ENCODE data around the gene MEGF9. TPM values are rescaled to one million over a fixed set of nuclear protein-coding genes. Genes with fewer than 3 reads are reported as not detected.
"Not testable (repeated sequence)": the region's sequence is repeated elsewhere in the genome, so short reads cannot be mapped to it uniquely, and the experiment has no call there.

Gene MEGF9
- total RNA-seq, 3 donors from 2014 or later (not counting 1 experiment from before 2014, with no cell fraction given) = 17.5 to 25.9 (median 22.3) TPM

DNA sequence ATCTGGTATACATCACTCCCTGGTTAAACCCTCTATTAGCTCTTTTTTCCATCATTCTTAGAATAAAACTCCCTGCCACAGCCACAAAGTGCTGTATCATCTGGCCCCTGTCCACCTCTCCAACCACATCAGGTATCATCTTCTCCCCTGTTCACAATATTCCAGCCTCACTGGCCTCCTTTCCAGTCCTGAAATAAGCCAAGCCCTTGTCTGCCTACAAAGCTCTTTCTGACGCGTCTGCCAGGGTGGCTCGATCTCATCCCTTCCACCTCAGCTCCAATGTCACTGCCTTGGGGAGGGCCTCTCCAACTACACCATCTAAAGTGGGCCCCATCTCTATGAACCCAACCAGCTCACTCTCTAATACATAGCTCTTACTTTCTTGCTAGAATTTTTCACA is 155.8 kb downstream of the MEGF9 start:
- Mint-ChIP-seq H3K4me1 (peaks cover 35 to 37% of the 10 kb centered on the region in 2 donors), H3K36me3 (peaks cover 7% of the 10 kb centered on the region), H3K27me3 (ENCODE audit: low read depth in 2 of 2) (no peaks in the 10 kb centered on the region), H3K27ac (peak overlapping the region in 1 of 2 donors; percentile 33), H3K9me3 (no peaks in the 10 kb centered on the region), H3K4me3 (no peak overlapping the region)
- intact Hi-C loops (cut with micrococcal nuclease) = no loop called here
- Histone ChIP-seq H3K4me1 (ENCODE audit: control insufficient read depth, insufficient read depth, low read length) (peaks cover 2% of the 10 kb centered on the region), H3K27ac (ENCODE audit: low read length) (no peak overlapping the region), H3K36me3 (ENCODE audit: control insufficient read depth, insufficient read depth, low read length) (peaks cover 30% of the 10 kb centered on the region), H3K27me3 (ENCODE audit: control insufficient read depth, insufficient read depth, low read length) (no peaks in the 10 kb centered on the region), H3K4me3 (ENCODE audit: low read length) (no peak overlapping the region), H3K9me3 (ENCODE audit: control insufficient read depth, insufficient read depth, low read length) (no peaks in the 10 kb centered on the region)
- ATAC-seq (no peak), DNase-seq (no peak)
- WGBS (ENCODE audit: insufficient coverage) = 100% methylated on average over 3 of the region's 3 CpGs
- no peak for TF ChIP-seq CTCF (IDR thresholded peaks at IDR 0.05)

DNA sequence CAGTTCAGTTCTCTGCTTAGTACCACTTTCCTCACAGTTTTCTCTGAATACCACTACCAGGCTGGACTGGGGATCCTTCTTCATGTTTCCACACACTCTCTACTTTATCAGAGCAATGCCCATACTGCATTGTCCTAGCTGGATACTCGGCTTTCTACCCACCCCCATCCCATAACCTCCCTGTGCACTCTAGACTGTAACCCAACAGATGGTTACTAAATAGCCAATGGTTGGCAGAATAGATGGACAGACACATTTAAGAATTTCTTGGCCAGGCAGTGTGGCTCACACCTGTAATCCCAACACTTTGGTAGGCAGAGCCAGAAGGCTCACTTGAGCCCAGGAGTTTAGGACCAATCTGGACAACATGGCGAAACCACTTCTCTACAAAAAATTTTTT is 157.1 kb downstream of the MEGF9 start:
- Mint-ChIP-seq H3K9me3 (no peaks in the 10 kb centered on the region), H3K4me1 (peaks cover 22 to 28% of the 10 kb centered on the region in 2 donors), H3K4me3 (no peak overlapping the region), H3K27ac (peak overlapping the region in 1 of 2 donors; percentile 33), H3K36me3 (no peaks in the 10 kb centered on the region), H3K27me3 (ENCODE audit: low read depth in 2 of 2) (no peaks in the 10 kb centered on the region)
- H3K27me3 ChIP-seq (ENCODE audit: control insufficient read depth, insufficient read depth, low read length) = no peaks in the 10 kb centered on the region
- peaks cover 23% of the 10 kb centered on the region for H3K36me3 ChIP-seq (ENCODE audit: control insufficient read depth, insufficient read depth, low read length)
- peaks cover 2% of the 10 kb centered on the region for H3K4me1 ChIP-seq (ENCODE audit: control insufficient read depth, insufficient read depth, low read length)
- H3K27ac ChIP-seq (ENCODE audit: low read length) = no peak overlapping the region
- 100% methylated on average over 1 of the region's 2 CpGs for WGBS (ENCODE audit: insufficient coverage)
- no peaks in the 10 kb centered on the region for H3K9me3 ChIP-seq (ENCODE audit: control insufficient read depth, insufficient read depth, low read length)
- intact Hi-C loops (cut with micrococcal nuclease) = no loop called here
- ATAC-seq (no peak), DNase-seq (no peak)
- H3K4me3 ChIP-seq (ENCODE audit: low read length) = no peak overlapping the region
- no peak for TF ChIP-seq CTCF (IDR thresholded peaks at IDR 0.05)

GRCh38 chr9:120556775-120557174 is 157.5 kb downstream of the MEGF9 start:
- no peak overlapping the region for H3K4me3 ChIP-seq (ENCODE audit: low read length)
- Mint-ChIP-seq H3K27ac (peak overlapping the region in 1 of 2 donors; percentile 33), H3K4me3 (no peak overlapping the region), H3K4me1 (peaks cover 20 to 24% of the 10 kb centered on the region in 2 donors), H3K27me3 (ENCODE audit: low read depth in 2 of 2) (no peaks in the 10 kb centered on the region), H3K9me3 (no peaks in the 10 kb centered on the region), H3K36me3 (no peaks in the 10 kb centered on the region)
- H3K4me1 ChIP-seq (ENCODE audit: control insufficient read depth, insufficient read depth, low read length) = peaks cover 2% of the 10 kb centered on the region
- peaks cover 20% of the 10 kb centered on the region for H3K36me3 ChIP-seq (ENCODE audit: control insufficient read depth, insufficient read depth, low read length)
- intact Hi-C loops (cut with micrococcal nuclease) = no loop called here
- H3K9me3 ChIP-seq (ENCODE audit: control insufficient read depth, insufficient read depth, low read length) = no peaks in the 10 kb centered on the region
- DNase-seq (no peak), ATAC-seq (no peak)
- WGBS (ENCODE audit: insufficient coverage) = 90% methylated on average over 1 of the region's 3 CpGs
- TF ChIP-seq CTCF (IDR thresholded peaks at IDR 0.05) = no peak
- H3K27me3 ChIP-seq (ENCODE audit: control insufficient read depth, insufficient read depth, low read length) = no peaks in the 10 kb centered on the region
- no peak overlapping the region for H3K27ac ChIP-seq (ENCODE audit: low read length)

DNA sequence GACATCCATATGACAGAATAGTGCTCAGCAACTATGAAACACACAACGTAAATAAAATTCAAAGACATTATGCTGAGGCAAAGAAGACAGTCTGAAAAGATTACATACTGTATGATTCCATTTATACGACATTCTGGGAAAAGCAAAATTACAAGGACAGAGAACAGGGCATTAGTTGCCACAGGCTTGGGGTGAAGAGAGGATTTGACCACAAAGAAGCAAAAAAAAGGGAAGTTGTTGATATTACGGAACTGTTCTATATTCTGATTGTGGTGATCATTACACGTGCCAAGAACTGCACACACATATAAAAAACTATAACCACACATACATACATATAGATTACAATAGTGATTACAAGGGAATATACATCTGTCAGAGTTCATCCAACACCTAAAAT is 158.4 kb downstream of the MEGF9 start:
- WGBS (ENCODE audit: insufficient coverage) = 82% methylated on average over 1 of the region's 4 CpGs
- H3K36me3 Mint-ChIP-seq = peaks cover 5% of the 10 kb centered on the region
- DNase-seq (no peak), ATAC-seq (no peak)
- no peaks in the 10 kb centered on the region for H3K9me3 ChIP-seq (ENCODE audit: control insufficient read depth, insufficient read depth, low read length)
- H3K27ac ChIP-seq (ENCODE audit: low read length) = no peak overlapping the region
- peaks cover 18% of the 10 kb centered on the region for H3K36me3 ChIP-seq (ENCODE audit: control insufficient read depth, insufficient read depth, low read length)
- H3K27me3 ChIP-seq (ENCODE audit: control insufficient read depth, insufficient read depth, low read length) = no peaks in the 10 kb centered on the region
- no peak for TF ChIP-seq CTCF (IDR thresholded peaks at IDR 0.05)
- H3K4me3 Mint-ChIP-seq = no peak overlapping the region
- H3K4me1 ChIP-seq (ENCODE audit: control insufficient read depth, insufficient read depth, low read length) = peaks cover 2% of the 10 kb centered on the region
- intact Hi-C loops (cut with micrococcal nuclease) = no loop called here
- H3K9me3 Mint-ChIP-seq = no peaks in the 10 kb centered on the region
- peaks cover 27 to 32% of the 10 kb centered on the region in 2 donors for H3K4me1 Mint-ChIP-seq
- H3K4me3 ChIP-seq (ENCODE audit: low read length) = no peak overlapping the region
- H3K27me3 Mint-ChIP-seq (ENCODE audit: low read depth in 2 of 2) = no peaks in the 10 kb centered on the region
- H3K27ac Mint-ChIP-seq = peak overlapping the region in 1 of 2 donors; percentile 26

DNA sequence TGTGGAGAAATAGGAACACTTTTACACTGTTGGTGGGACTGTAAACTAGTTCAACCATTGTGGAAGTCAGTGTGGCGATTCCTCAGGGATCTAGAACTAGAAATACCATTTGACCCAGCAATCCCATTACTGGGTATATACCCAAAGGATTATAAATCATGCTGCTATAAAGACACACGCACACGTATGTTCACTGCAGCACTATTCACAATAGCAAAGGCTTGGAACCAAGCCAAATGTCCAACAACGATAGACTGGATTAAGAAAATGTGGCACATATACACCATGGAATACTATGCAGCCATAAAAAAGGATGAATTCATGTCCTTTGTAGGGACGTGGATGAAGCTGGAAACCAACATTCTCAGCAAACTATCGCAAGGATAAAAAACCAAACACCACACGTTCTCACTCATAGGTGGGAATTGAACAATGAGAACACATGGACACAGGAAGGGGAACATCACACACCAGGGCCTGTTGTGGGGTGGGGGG is 162.0 kb downstream of the MEGF9 start:
- H3K4me1 ChIP-seq (ENCODE audit: control insufficient read depth, insufficient read depth, low read length); H3K4me3 Mint-ChIP-seq; H3K27ac ChIP-seq (ENCODE audit: low read length); H3K9me3 Mint-ChIP-seq; DNase-seq; H3K27ac Mint-ChIP-seq; H3K36me3 Mint-ChIP-seq; intact Hi-C loops (cut with micrococcal nuclease); ATAC-seq; H3K27me3 ChIP-seq (ENCODE audit: control insufficient read depth, insufficient read depth, low read length); H3K4me3 ChIP-seq (ENCODE audit: low read length); H3K9me3 ChIP-seq (ENCODE audit: control insufficient read depth, insufficient read depth, low read length); H3K27me3 Mint-ChIP-seq (ENCODE audit: low read depth in 2 of 2): not testable (repeated sequence)
- peaks cover 19 to 20% of the 10 kb centered on the region in 2 donors for H3K4me1 Mint-ChIP-seq
- H3K36me3 ChIP-seq (ENCODE audit: control insufficient read depth, insufficient read depth, low read length) = peaks cover 41% of the 10 kb centered on the region
- 100% methylated on average over 3 of the region's 7 CpGs for WGBS (ENCODE audit: insufficient coverage)

Data from natural killer cell (primary cell).